Stimulated activated CD4-positive, alpha-beta T cell treated with anti-CD3 and anti-CD28 coated beads, Interleukin-1b, Interleukin-23, amount 100 ng/mL, for 48 hours (primary cell): ENCODE results near the gene PCED1A.
"Not testable (repeated sequence)": the region's sequence is repeated elsewhere in the genome, so short reads cannot be mapped to it uniquely, and the experiment has no call there.

Source experiments
- DNase-seq: peaks from one replicate; pipeline ENCODE4 v3.0.0-alpha.2; 2020

Gene PCED1A

GRCh38 chr20:2822073-2822472 is 18.4 kb downstream of the PCED1A start:
- peak; percentile 17 for DNase-seq

- DNase-seq: no peak
Observed at GRCh38 chr20:2820896-2821869, 19.3 kb downstream of the PCED1A start.

DNA sequence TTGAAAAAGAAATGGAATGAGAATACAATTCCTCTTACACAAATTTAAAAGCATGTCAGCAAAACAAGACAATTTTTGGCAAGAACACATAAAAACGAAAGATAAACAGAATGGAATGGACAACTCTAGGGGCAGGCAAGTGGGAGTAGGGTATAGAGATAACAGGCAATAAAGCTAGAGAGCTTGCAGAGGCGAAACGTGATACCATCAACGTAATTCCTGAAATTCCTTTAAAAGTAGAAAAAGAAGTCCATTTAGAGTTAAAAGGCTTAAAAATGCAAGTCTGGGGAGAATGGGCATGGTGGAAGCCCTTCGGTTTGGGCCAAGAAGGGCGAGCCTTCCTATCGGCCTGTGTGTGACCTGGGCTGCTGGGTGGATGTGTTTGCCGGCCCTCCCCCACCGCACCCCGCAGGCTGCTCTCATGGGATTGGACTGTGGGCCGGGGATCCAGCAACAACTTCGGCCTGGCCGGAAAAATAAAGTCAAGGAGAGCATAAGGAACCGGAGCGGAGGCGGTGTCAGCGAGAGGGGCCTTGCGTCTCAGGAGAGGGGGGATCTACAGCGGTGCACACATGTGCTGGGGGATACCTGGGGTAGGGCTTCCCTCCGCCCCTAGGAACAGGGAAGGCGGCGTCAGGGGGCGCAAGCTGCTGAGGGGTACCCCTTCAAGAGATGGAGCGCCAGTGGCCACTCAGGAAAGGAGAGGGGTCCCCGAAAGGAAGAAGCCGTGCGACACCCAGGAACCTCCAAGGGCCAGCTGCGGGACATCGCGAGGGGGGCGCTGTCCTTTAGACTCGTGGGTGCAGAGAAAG is 20.2 kb downstream of the PCED1A start:
- no peak for DNase-seq

DNA sequence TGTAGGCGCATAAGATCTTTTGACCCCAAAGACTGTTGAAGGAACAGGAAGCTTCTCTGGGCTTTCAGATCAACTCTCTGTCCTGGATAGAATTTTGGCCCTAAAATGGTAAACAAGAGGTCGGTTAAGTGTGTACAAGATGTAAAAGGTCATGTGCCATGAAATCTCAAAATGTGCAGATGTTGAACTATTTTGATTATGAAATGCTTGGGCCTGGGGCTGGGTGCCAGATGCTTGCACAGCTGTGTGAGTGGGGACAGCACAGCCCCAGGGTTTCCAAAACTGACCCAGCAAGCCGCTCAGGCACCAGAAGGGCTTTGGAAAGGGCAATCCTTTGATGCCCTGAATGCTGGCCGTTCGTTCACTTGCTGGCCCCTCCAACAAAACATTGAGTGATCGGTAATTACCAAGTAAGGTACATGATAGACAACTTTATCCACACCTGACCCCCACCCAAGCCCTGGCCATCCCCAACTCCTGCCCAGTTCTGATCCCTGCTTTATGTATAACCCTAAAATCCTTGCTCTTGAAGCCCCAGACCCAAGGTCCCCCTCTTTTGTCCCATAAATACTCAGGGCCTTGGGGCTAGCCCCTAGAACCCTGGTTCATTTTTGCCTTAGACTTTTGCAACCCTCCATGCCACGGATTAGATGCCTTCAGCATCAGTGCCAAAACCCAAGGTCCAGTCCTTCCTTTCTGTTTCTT is 22.4 kb downstream of the PCED1A start:
- no peak for DNase-seq

- DNase-seq: no peak
Observed at GRCh38 chr20:2817341-2817726, 23.1 kb downstream of the PCED1A start.

GRCh38 chr20:2816583-2817340 is 23.7 kb downstream of the PCED1A start:
- DNase-seq: peak; percentile 27

DNA sequence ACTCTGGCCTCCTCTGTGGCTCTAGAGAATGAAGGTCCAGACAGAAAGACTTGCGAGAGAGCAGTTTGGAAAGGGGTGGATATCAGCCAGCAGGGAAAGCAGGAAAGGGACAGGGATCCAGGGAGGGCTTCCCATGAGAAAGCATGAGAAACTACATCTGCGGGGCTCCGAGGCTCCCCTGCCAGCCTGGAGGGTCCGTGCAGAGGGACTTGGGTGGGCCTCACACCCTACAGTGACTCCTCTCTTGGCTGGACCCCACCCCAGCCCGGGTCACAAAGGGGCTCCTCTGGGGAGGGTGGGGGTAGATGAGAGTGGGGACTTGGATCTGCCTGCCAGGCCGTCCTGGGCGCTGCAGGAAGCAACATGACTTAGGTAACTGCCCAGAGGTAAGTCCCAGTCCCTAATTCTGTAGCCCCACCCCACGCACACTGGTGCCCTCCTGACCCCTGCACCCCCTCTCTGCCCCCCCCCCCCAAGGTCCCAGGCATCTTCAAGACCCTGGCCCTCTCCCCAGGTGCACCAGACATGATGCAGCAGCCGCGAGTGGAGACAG is 24.3 kb downstream of the PCED1A start, which contains the start of gene TMEM239:
TSS of gene TMEM239 (plus strand) at position 335 of the 553 bp plus-strand sequence. CDS start at position 526, 191 bp downstream.
- no peak for DNase-seq

- no peak for DNase-seq
Observed at GRCh38 chr20:2815242-2815900, 25.1 kb downstream of the PCED1A start.

- no peak for DNase-seq
Observed at GRCh38 chr20:2814587-2815051, 25.8 kb downstream of the PCED1A start, which contains the start of gene C20orf141. TSS of gene C20orf141 (plus strand) at chr20:2814987. CDS start at chr20:2815185, 198 bp downstream.

- no peak for DNase-seq
Observed at GRCh38 chr20:2814076-2814475, 26.4 kb downstream of the PCED1A start.

DNA sequence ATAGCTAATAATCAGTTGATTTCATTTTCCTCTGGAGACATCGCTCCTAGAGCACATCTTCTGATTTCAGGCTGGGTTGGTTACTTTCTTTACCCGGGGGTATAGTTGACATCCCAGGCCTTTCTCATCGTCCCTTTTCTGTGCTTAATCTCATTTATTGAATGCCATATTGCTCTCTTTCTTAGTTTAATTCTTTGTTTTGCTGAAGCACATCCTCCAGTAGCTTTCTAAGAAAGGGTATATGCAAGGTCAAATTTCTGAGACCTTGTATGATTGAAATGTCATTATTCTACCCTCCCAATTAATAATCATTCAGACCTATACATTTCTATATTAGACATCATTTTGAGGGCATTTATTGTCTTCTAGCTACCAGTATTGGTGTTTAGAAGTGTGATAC is 28.3 kb downstream of the PCED1A start:
- DNase-seq: no peak

DNA sequence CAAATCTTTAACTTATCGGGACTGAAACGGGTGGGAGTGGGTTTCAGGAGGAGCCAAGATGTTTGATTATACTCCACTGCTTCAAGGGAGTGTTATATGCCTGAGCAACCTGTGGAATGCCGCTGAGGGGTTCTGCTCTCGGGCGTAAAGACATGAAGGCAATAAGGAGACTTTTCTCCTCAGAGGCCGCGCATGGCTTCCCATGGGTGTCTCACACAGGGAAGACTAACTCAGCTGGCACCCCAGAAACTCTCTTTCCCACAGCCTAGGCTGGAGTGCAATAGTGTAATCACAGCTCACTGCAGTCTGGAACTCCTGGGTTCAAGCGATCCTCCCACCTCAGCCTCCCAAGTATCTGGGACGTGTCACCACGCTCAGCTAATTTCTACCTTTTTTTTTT is 30.8 kb downstream of the PCED1A start:
- DNase-seq: no peak

DNA sequence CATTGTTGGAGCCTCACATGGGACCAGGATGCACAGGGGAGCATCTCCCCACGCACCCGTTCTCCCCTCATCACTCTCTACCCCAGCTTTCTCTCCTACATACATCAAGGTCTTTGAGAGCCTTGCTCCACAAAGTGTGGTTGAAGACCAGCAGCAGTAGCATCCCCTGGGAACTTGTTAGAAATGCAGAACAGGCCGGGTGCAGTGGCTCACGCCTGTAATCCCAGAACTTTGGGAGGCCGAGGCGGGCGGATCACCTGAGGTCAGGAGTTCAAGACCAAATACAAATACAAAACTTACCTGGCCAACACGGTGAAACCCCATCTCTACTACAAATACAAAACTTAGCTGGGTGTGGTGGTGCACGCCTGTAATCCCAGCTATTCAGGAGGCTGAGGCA is 32.5 kb downstream of the PCED1A start:
- not testable (repeated sequence) for DNase-seq

DNA sequence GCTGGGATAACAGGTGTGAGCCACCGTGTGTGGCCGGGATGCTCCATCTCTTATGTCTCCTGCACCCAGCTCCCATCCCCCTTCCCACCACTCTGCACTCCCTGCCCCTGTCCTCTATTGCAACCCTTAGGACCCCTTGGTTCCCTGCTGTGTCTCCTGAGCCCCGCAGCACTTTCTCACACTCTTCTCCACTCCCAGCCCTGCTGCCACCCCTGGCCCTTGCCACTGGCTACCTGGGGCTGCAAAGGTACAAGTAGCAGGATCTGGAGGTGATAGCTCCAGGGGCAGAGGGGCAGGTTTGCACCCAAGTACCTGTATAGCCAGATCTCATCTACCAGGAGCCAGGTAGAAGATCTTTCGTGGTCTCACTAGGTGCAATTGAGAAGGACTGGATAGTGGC is 33.4 kb downstream of the PCED1A start:
- no peak for DNase-seq

DNA sequence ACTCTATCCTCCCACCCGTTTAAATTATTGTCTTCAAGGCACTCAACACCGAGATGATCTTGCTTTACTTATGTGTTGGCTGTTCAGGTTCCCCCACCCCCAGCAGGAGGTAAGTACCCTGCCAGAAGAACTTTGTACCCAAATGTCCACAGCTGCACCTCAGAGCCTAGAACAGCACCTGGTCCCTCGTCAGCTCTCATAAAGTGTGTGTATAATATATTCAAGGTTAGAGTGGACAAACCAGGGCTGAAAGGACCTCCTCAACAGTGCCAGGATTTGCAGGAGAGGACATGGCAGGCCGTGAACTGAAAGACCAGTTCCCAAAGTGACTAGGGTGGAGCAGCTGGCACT is 34.1 kb downstream of the PCED1A start:
- DNase-seq: no peak

- DNase-seq: no peak
Observed at GRCh38 chr20:2805689-2806350, 34.6 kb downstream of the PCED1A start.

DNA sequence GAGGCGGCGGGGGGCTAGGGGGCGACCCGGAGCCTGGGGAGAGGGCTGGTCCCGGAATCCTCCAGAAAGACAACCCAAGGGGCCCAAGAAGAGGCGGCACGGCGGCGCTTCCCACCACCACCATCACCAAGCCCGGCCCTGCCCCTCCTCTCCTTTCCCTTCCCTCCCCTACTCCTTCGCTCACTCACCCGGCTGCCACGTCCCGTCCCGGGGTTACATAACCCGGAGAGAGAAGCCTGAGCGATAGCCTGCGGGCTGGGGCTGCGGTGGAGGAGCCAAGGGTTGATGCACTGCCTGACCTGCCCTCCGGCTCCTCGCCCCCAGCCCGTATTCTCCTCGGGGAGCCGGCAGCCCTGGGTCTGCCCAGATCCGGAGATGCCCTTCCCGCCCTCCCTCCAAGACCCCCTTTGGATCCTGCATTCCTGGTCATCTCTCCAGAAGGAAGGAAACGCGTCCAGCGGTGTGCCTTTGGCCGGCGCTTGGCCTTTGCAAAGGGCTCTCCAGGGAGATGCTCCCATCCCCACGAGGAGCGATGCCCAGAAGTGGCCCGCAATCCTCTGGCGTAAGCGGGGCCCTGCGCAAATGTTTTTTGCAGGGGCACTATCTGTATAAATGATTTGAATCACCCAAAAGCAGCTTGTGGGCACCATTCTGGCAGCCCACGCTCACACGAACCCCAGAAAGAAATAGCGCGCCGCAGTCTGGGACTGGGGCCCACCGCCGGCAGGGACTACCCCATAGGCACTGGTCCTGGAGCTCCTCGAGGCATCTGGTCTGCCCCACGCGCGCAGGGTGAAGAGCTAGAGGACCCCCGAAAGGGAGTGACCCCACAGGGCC is 35.4 kb downstream of the PCED1A start:
- DNase-seq: no peak

- no peak for DNase-seq
Observed at GRCh38 chr20:2804041-2804828, 36.2 kb downstream of the PCED1A start.

- DNase-seq: no peak
Observed at GRCh38 chr20:2801286-2801728, 39.1 kb downstream of the PCED1A start.
